A673 (cell line): Measurements from ENCODE around the gene FURIN. TPM values are rescaled to one million over a fixed set of nuclear protein-coding genes. Genes with fewer than 3 reads are reported as not detected.

Source experiments
- BruUV-seq: library from RNA; stranded (reverse); fragments of 400-500 nt; replicated peaks from 2 replicates; lab custom pipeline; 2021; lab: Mats Ljungman, UMichigan
- CTCF ChIA-PET: fragments of 300-600 bp; sonication (Branson Sonifier 250); formaldehyde crosslinking; loops from one replicate; lab custom pipeline; 2022; ENCODE audit warnings: antibody characterized with exemption; lab: Charles Lee
- POLR2A ChIA-PET: fragments of 300-600 bp; sonication (Branson Sonifier 250); formaldehyde crosslinking; loops from one replicate; lab custom pipeline; 2022; ENCODE audit warnings: antibody characterized with exemption; ENCODE audit not compliant: low non-redundant PET; lab: Charles Lee
- DNase-seq: peaks from one replicate; pipeline ENCODE4 v3.0.0-alpha.2; 2015; ENCODE audit warnings: low spot score
- H3K27ac ChIP-seq: fragments of 200-600 bp; sonication (generic); 2 replicates; pipeline ENCODE4 v1.5.1; 2016; ENCODE audit warnings: mixed run types, low read depth, mild to moderate bottlenecking, mixed read lengths, antibody characterized with exemption, low read length; ENCODE audit not compliant: poor library complexity, severe bottlenecking
- H3K27me3 ChIP-seq: fragments of 200-600 bp; sonication (generic); replicated peaks from 2 replicates; pipeline ENCODE4 v1.6.1; 2017; ENCODE audit warnings: mixed run types, low read depth, mild to moderate bottlenecking, mixed read lengths, antibody characterized with exemption, low read length; ENCODE audit not compliant: insufficient read depth, poor library complexity
- H3K36me3 ChIP-seq: fragments of 200-600 bp; sonication (generic); 2 replicates; pipeline ENCODE4 v1.6.1; 2016; ENCODE audit warnings: mixed run types, mild to moderate bottlenecking, mixed read lengths, antibody characterized with exemption, low read length; ENCODE audit not compliant: insufficient read depth, poor library complexity, severe bottlenecking
- H3K4me1 ChIP-seq: fragments of 200-600 bp; sonication (generic); 2 replicates; pipeline ENCODE4 v1.6.1; 2017; ENCODE audit warnings: mixed run types, mild to moderate bottlenecking, mixed read lengths, antibody characterized with exemption, low read length; ENCODE audit not compliant: insufficient read depth, poor library complexity, severe bottlenecking
- H3K4me3 ChIP-seq: fragments of 200-600 bp; sonication (generic); 2 replicates; pipeline ENCODE4 v1.5.1; 2016; ENCODE audit warnings: low read depth, mixed run types, mild to moderate bottlenecking, mixed read lengths, low read length; ENCODE audit not compliant: poor library complexity, severe bottlenecking
- H3K9me3 ChIP-seq: fragments of 200-600 bp; sonication (generic); 2 replicates; pipeline ENCODE4 v1.6.1; 2016; ENCODE audit warnings: mixed run types, low read depth, mild to moderate bottlenecking, mixed read lengths, antibody characterized with exemption, low read length; ENCODE audit not compliant: poor library complexity, severe bottlenecking
- EZH2 ChIP-seq: fragments of 200-600 bp; sonication (generic); IDR thresholded peaks from 2 replicates; pipeline ENCODE4 v1.6.1; 2017; ENCODE audit warnings: borderline replicate concordance, low read depth, mild to moderate bottlenecking, mixed read lengths, antibody characterized with exemption, low read length; ENCODE audit not compliant: poor library complexity, severe bottlenecking
- intact Hi-C: fragments of 100-400 bp; cut with micrococcal nuclease; formaldehyde crosslinking; loops from one replicate; pipeline ENCODE4 v1.10.0; 2022; ENCODE audit not compliant: unreplicated experiment
- total RNA-seq: library from RNA; stranded (reverse); gene quantifications from 2 replicates; pipeline ENCODE4 v1.2.3, GENCODE V29; 2021
- TF ChIP-seq, protein P1 (sequence below): fragments of 300-800, 200-600 bp; sonication (generic); conservative IDR thresholded peaks from 2 replicates; pipeline ENCODE4 v1.5.1; 2017; ENCODE audit warnings: low read depth, mild to moderate bottlenecking, antibody characterized with exemption, low read length, moderate library complexity, mixed read lengths

The FURIN gene
- total RNA-seq, 1 experiment from 2014 or later, result 63.4 TPM

- intact Hi-C loops, result no loop called here
- H3K36me3 ChIP-seq, result peaks cover 79% of the 10 kb centered on the region
Observed at GRCh38 chr15:90914305-90915080, 46.1 kb downstream of the FURIN start.

GRCh38 chr15:90915216-90915807 is 46.9 kb downstream of the FURIN start:
- CTCF ChIA-PET, result no interaction called here
- TF ChIP-seq EZH2, result no peak
- TF ChIP-seq, protein P1, sequence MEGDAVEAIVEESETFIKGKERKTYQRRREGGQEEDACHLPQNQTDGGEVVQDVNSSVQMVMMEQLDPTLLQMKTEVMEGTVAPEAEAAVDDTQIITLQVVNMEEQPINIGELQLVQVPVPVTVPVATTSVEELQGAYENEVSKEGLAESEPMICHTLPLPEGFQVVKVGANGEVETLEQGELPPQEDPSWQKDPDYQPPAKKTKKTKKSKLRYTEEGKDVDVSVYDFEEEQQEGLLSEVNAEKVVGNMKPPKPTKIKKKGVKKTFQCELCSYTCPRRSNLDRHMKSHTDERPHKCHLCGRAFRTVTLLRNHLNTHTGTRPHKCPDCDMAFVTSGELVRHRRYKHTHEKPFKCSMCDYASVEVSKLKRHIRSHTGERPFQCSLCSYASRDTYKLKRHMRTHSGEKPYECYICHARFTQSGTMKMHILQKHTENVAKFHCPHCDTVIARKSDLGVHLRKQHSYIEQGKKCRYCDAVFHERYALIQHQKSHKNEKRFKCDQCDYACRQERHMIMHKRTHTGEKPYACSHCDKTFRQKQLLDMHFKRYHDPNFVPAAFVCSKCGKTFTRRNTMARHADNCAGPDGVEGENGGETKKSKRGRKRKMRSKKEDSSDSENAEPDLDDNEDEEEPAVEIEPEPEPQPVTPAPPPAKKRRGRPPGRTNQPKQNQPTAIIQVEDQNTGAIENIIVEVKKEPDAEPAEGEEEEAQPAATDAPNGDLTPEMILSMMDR, result no peak
- intact Hi-C loops, result no loop called here
- no peak overlapping the region for H3K27ac ChIP-seq
- no peaks in the 10 kb centered on the region for H3K9me3 ChIP-seq
- H3K4me3 ChIP-seq, result no peak overlapping the region
- BruUV-seq, result no TSS peak
- peaks cover 80% of the 10 kb centered on the region for H3K36me3 ChIP-seq
- H3K4me1 ChIP-seq, result no peaks in the 10 kb centered on the region
- no peaks in the 10 kb centered on the region for H3K27me3 ChIP-seq
- POLR2A ChIA-PET, result no interaction called here
- no peak for DNase-seq

More at GRCh38 chr15:90914305-90915080, 46.1 kb downstream of the FURIN start:
- H3K27me3 ChIP-seq, result no peaks in the 10 kb centered on the region
- H3K4me3 ChIP-seq, result no peak overlapping the region
- ChIA-PET CTCF (no interaction called here), POLR2A (no interaction called here)
- no peak overlapping the region for H3K27ac ChIP-seq
- DNase-seq, result no peak
- BruUV-seq, result no TSS peak
- TF ChIP-seq EZH2, result no peak
- TF ChIP-seq, protein P1, result no peak
- H3K9me3 ChIP-seq, result no peaks in the 10 kb centered on the region
- H3K4me1 ChIP-seq, result no peaks in the 10 kb centered on the region

- intact Hi-C loops, result no loop called here
- H3K9me3 ChIP-seq, result no peaks in the 10 kb centered on the region
- POLR2A ChIA-PET, result no interaction called here
- no peaks in the 10 kb centered on the region for H3K27me3 ChIP-seq
- H3K36me3 ChIP-seq, result peaks cover 79% of the 10 kb centered on the region
- no peak overlapping the region for H3K4me3 ChIP-seq
- no peak for DNase-seq
- BruUV-seq, result no TSS peak
- no peaks in the 10 kb centered on the region for H3K4me1 ChIP-seq
- CTCF ChIA-PET, result no interaction called here
- TF ChIP-seq EZH2, result no peak
- TF ChIP-seq, protein P1, result no peak
- H3K27ac ChIP-seq, result no peak overlapping the region
Observed at GRCh38 chr15:90915808-90916440, 47.5 kb downstream of the FURIN start.
